Large intestine (tissue), 3 donors: Measurements from ENCODE around the gene PIGS. TPM values are rescaled to one million over a fixed set of nuclear protein-coding genes. Genes with fewer than 3 reads are reported as not detected.

Source experiments
- DNase-seq, 2 donors: peaks; one replicate each; pipeline versions ENCODE4 v3.0.0 to v3.0.0-alpha.2; 2013
- H3K27ac ChIP-seq: one replicate; pipeline ENCODE4 v1.5.1; 2013; ENCODE audit warnings: low read length
- H3K27me3 ChIP-seq: 2 replicates; pipeline ENCODE4 v1.6.1; 2013; ENCODE audit warnings: low read length; ENCODE audit not compliant: control insufficient read depth, insufficient read depth
- H3K36me3 ChIP-seq: 2 replicates; pipeline ENCODE4 v1.6.1; 2013; ENCODE audit warnings: low read length; ENCODE audit not compliant: control insufficient read depth, insufficient read depth
- H3K4me1 ChIP-seq: one replicate; pipeline ENCODE4 v1.6.1; 2013; ENCODE audit warnings: low read length; ENCODE audit not compliant: control insufficient read depth, insufficient read depth
- H3K4me3 ChIP-seq: one replicate; pipeline ENCODE4 v1.5.1; 2013; ENCODE audit warnings: low read length
- H3K9me3 ChIP-seq: one replicate; pipeline ENCODE4 v1.6.1; 2013; ENCODE audit warnings: mild to moderate bottlenecking, low read depth, low read length, moderate library complexity; ENCODE audit not compliant: control insufficient read depth
- WGBS: methylation state at CpG from one replicate; pipeline ENCODE4 v1.1.5; 2013; ENCODE audit warnings: low lambda C conversion rate; ENCODE audit not compliant: insufficient coverage; 5-methylcytosine and 5-hydroxymethylcytosine counted together
- polyA plus RNA-seq: library from polyadenylated mRNA; unstranded; fragments of 120-200 nt; gene quantifications from one replicate; pipeline ENCODE4 v1.2.1, GENCODE V29; 2013

The PIGS gene
- polyA plus RNA-seq, 1 donor = 88.7 TPM

DNA sequence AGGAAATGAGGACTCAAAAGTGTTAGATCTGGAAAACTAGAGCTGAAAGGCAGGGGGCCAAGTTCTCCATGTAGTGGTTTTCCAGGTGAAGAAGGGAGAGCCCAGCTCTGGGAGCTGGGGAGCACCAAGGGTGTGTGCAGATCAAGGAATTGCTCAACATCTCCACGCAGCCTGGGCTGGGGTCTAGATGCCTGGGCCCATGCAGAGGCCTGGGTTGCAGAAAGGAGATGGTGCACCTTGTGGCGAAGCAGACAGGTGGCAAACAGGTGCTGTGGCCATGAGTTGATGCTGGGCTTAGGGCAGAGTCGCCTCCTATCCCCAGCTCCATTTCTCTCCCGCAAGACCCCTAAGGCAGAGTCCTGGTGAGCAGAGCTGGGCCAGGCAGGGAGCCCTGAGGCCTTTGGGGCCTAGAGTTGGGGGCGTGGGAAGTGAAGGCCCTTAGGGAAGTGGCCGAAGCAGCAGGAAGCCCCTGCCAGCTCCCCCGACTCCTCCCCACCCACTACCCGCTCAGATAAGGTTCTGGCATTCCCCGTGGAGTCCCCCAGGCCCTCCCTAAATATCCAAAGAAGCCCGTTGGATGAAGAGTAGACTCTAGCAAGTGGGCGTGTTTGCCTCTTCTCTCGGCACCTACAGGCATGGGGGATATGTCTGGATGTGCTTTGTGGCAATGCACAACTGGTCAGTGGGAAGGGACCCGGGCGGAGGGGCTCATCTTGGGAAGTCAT is 64.4 kb downstream of the PIGS start:
- H3K36me3 ChIP-seq = no peaks in the 10 kb centered on the region
- H3K27ac ChIP-seq = no peak overlapping the region
- H3K27me3 ChIP-seq = peaks cover 25% of the 10 kb centered on the region
- no peaks in the 10 kb centered on the region for H3K9me3 ChIP-seq
- no peak overlapping the region for H3K4me3 ChIP-seq
- DNase-seq = no peak
- WGBS = no CpG with 5 or more reads among the region's 14 CpGs
- H3K4me1 ChIP-seq = no peaks in the 10 kb centered on the region

DNA sequence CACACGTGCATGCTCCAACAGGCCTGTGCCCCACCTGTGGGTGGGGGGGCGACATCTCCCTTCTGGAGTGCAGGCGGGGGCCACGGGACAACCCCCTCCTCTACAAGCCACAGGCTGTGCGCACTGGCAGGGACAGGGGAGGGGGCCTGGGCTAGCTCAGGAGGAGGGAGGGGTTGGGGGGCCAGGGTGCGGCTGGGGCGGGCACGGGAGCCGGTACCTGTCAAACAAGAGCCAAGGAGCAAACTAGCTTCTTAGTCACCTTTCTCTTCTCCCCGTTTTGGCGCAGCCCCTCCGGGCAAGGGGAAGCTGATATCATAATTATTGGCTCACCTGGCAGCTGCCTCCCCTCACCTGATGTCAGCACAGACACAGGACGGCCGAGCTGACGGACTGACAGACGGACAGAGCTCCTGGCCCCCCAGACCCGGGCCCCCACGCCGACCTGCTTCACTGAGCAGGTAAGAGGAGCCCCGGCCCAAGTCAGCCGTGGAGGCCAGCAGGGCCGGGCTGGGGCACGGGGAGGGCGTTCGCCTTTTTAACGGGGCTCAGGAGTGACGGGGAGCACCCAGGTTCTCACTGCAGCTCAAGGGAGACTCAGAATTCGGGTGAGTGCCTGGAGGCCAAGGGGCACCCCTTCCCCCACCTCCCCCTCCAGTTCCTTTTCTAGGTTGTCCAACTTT is 65.2 kb downstream of the PIGS start, which contains the start of gene FOXN1:
TSS of gene FOXN1 (plus strand) at position 363 of the 680 bp plus-strand sequence. CDS start 17,622 bp downstream, outside the sequence.
- no peaks in the 10 kb centered on the region for H3K36me3 ChIP-seq
- no peak within 1 kb of the TSS for H3K27ac ChIP-seq
- WGBS = no CpG with 5 or more reads among the region's 28 CpGs
- H3K9me3 ChIP-seq = no peaks in the 10 kb centered on the region
- no peak for DNase-seq
- H3K4me1 ChIP-seq = no peaks in the 10 kb centered on the region
- H3K4me3 ChIP-seq = no peak within 1 kb of the TSS
- H3K27me3 ChIP-seq = peaks cover 25% of the 10 kb centered on the region

- H3K27ac ChIP-seq = no peak overlapping the region
- DNase-seq = no peak
- H3K36me3 ChIP-seq = no peaks in the 10 kb centered on the region
- peaks cover 15% of the 10 kb centered on the region for H3K4me1 ChIP-seq
- H3K27me3 ChIP-seq = peaks cover 14% of the 10 kb centered on the region
- WGBS = 60% methylated on average over 1 of the region's 3 CpGs
- no peaks in the 10 kb centered on the region for H3K9me3 ChIP-seq
- H3K4me3 ChIP-seq = no peak overlapping the region
Measured at GRCh38 chr17:28503420-28503819, 67.9 kb downstream of the PIGS start.

Other genes starting within 250 kb of the PIGS start
- 46.6 TPM for gene IFT20, start 236.1 kb downstream of the PIGS start, polyA plus RNA-seq
- 31.8 TPM for gene TNFAIP1, start 235.8 kb downstream of the PIGS start, polyA plus RNA-seq
- gene POLDIP2, start 214.0 kb downstream of the PIGS start, polyA plus RNA-seq = 68.2 TPM
- gene SEBOX, start 206.3 kb downstream of the PIGS start, polyA plus RNA-seq = not detected
- gene VTN, start 201.2 kb downstream of the PIGS start, polyA plus RNA-seq = 12.2 TPM
- 17.0 TPM for gene SARM1, start 199.8 kb downstream of the PIGS start, polyA plus RNA-seq
- gene SLC46A1, start 165.3 kb downstream of the PIGS start, polyA plus RNA-seq = 13.7 TPM
- gene SLC13A2, start 97.9 kb downstream of the PIGS start, polyA plus RNA-seq = 10.7 TPM
- gene FOXN1, start 65.2 kb downstream of the PIGS start, polyA plus RNA-seq = 0.04 TPM
- 48.9 TPM for gene UNC119, start 18.9 kb downstream of the PIGS start, polyA plus RNA-seq
- 15.0 TPM for gene ALDOC, start 5.4 kb upstream of the PIGS start, polyA plus RNA-seq
- 35.1 TPM for gene SPAG5, start 27.5 kb upstream of the PIGS start, polyA plus RNA-seq
- gene RSKR, start 42.7 kb upstream of the PIGS start, polyA plus RNA-seq = 15.2 TPM
- 61.9 TPM for gene BLTP2, start 73.6 kb upstream of the PIGS start, polyA plus RNA-seq
- gene SDF2, start 90.4 kb upstream of the PIGS start, polyA plus RNA-seq = 54.6 TPM
- gene SUPT6H, start 90.7 kb upstream of the PIGS start, polyA plus RNA-seq = 65.9 TPM
- 5.7 TPM for gene PROCA1, start 140.4 kb upstream of the PIGS start, polyA plus RNA-seq
- gene RAB34, start 146.3 kb upstream of the PIGS start, polyA plus RNA-seq = 82.8 TPM
- gene RPL23A, start 148.5 kb upstream of the PIGS start, polyA plus RNA-seq = 1,720 TPM
- 9.4 TPM for gene TLCD1, start 154.7 kb upstream of the PIGS start, polyA plus RNA-seq
- 4.8 TPM for gene NEK8, start 157.3 kb upstream of the PIGS start, polyA plus RNA-seq
- gene TRAF4, start 172.5 kb upstream of the PIGS start, polyA plus RNA-seq = 91.8 TPM